Measurements from ENCODE around the gene KLC4.
A peak's percentile ranks its signal among the peaks of the same experiment; 100 is the strongest.

KLC4 gene

GRCh38 chr6:43059168-43060033 lies at the start of gene KLC4, which contains the start of gene MRPL2:
KLC4 (plus strand) TSS chr6:43059631; CDS start chr6:43061336, 1,705 bp downstream.
MRPL2 (minus strand) TSS chr6:43059434; CDS start chr6:43059381, 53 bp downstream.
- DNase-seq (ENCODE audit: low read depth, low spot score), result peak; percentile 97

- no peak for DNase-seq (ENCODE audit: low read depth, low spot score)
These were observed 48.2 kb upstream of the KLC4 start for GRCh38 chr6:43011207-43011606.

DNA sequence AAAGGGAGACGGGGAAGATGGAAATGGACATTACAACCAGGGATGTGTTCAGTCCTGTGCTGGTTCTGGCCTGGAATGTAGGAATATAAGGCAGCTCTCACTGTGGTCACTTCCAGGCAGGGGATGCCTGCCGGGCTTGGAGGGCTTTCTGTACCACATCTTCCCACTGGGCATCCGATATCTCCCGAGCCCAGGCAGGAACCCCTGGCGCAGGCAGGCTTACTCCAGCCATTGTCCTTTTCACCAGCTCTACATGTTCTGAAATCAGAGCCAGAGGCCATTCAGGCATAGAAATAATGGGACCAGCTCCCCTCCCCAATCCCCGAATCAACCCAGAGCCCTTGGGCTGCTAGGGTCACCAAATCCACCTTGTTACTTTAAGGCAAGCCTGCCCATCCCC lies 47.1 kb upstream of the KLC4 start:
- no peak for DNase-seq (ENCODE audit: low read depth, low spot score)

DNA sequence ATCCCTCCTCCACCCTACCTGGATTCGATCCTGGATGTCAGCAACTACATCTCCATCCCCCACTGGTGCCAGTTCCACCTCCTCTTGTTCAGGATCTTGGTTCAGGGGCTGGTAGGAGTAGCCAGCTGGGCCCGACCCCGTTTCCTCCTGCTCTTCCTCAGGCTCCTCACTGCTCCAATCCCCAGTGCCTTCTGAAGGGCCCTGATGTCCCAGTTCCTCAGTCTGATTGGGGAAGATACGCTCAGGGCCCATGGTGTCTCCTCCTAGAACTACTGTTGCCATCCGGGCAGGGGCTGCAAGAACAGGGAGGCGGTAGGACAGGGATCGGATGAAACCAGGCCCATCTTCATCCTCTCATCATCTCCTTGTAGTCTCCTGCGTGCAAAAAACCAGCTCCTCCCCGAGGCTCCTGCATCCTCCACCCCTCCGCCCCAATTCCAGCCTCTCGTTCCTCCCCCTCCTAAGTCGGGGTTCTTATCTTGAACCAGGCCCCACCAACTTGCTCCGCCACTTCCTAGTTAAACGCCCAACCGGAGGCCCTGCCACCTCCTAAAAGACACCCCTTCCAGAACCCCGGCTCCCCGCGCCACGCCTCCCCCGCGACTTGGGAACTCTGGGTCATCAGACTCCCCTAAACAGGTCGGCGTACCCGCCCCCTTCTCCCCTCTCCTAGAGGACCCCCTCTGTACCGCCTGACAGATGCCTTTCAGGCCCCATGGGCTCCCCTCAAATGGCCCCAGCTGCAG lies 46.2 kb upstream of the KLC4 start:
- no peak for DNase-seq (ENCODE audit: low read depth, low spot score)

GRCh38 chr6:43013843-43014433 lies 45.5 kb upstream of the KLC4 start, which contains the start of the genes KLHDC3 and MEA1:
KLHDC3 (plus strand) TSS chr6:43014249; CDS start chr6:43017193, 2,944 bp downstream.
MEA1 (minus strand) TSS chr6:43013946; CDS start chr6:43013813, 133 bp downstream.
- DNase-seq (ENCODE audit: low read depth, low spot score), result peak; percentile 99

GRCh38 chr6:43014434-43014909 lies 45.0 kb upstream of the KLC4 start:
- DNase-seq (ENCODE audit: low read depth, low spot score), result no peak

DNA sequence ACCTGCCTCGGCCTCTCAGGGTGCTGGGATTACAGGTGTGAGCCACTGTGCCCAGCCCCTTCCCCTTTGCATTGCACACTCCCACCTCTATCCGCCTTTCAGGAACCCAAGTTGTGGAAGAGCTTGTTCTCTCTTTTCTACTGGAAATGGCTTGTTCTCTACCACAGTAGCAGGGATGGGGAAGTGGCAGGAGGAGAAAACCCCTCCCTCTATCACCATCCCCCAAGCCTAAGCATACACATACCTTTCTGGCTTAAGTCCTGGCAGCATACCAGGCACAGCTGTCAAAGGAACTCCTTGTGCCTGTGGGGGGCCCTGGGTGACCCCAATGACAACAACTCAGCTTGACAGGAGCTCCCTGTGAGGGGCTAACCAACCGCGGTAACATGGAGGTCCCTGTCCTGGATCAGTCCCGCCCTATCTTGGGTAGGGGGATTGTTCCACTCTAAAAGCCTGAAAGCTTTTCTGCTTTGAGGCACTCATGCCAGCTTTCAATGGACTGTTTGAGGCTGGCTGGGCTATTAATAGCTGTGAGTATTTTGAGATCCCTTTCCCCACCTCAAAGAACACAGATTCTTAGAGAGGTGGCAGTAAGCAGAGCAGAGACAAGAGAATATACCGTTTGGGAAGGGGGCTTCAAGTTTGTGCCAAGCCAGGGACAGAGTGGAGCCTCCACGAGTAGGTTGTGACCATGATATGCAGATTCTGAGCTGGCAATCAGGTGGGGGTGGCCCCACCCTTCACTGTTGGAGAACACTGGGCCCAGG lies 43.1 kb upstream of the KLC4 start:
- no peak for DNase-seq (ENCODE audit: low read depth, low spot score)

DNA sequence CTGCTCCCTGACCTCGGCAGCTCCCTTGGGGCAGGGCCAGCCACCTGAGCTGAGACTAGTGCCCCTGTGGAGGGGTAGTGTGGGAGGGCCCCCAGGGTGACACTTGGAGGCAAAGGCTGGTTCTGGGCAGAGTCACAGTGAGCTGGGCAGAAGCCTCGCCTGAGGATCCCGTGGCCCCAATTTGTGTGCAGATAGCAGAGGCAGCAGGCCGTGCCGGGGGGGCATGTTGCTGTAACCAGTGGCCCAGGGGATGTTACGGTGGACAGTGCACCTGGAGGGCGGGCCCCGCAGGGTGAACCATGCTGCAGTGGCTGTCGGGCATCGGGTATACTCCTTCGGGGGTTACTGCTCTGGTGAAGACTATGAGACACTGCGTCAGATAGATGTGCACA lies 42.5 kb upstream of the KLC4 start:
- DNase-seq (ENCODE audit: low read depth, low spot score), result no peak

GRCh38 chr6:43019152-43019551 lies 40.3 kb upstream of the KLC4 start:
- DNase-seq (ENCODE audit: low read depth, low spot score), result no peak

- no peak for DNase-seq (ENCODE audit: low read depth, low spot score)
These were observed 39.3 kb upstream of the KLC4 start for GRCh38 chr6:43020052-43020705.

DNA sequence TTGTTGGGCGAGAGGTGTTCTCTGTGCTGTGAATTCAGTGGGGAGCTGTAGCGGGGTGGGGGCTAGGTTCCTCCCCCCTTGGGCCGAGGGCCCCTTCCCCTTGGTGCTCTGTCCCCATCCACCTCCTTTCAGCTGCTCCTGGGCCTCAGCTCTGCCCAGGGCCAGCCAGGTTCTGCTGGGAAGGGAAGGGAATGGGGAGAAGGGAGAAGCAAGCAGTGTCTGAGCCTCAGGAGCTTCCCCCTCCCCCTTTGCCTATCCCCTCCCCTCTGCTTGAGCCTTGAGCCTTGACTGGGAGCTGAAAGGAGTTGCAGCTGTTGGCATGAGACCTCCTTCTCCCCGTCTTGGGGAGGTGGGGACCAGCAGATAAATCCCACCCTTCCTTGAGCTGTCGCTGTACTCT lies 38.6 kb upstream of the KLC4 start:
- DNase-seq (ENCODE audit: low read depth, low spot score), result no peak

GRCh38 chr6:43021270-43022047 lies 38.0 kb upstream of the KLC4 start, which contains the start of gene RRP36:
RRP36 (plus strand) TSS chr6:43021623; CDS start chr6:43021655, 32 bp downstream.
- DNase-seq (ENCODE audit: low read depth, low spot score), result no peak

DNA sequence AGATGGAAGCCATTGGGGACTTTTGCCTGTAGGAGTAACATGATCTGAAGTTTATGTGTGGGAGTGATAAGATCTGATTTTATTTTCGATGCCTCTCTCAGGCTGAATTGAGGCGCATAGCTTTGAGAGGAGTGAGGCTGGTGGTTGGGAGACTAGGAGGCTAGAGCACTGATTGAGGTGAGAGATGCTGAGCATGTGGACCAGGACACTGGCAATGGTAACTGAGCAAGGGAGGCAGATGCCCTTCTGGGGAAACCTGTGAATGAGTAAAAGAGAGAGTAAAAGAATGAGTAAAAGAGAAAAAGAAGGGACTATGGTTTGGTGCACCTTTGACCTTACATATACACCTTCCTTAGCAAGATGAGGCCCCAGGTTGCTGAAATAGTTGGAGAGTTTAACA lies 35.0 kb upstream of the KLC4 start:
- no peak for DNase-seq (ENCODE audit: low read depth, low spot score)

DNA sequence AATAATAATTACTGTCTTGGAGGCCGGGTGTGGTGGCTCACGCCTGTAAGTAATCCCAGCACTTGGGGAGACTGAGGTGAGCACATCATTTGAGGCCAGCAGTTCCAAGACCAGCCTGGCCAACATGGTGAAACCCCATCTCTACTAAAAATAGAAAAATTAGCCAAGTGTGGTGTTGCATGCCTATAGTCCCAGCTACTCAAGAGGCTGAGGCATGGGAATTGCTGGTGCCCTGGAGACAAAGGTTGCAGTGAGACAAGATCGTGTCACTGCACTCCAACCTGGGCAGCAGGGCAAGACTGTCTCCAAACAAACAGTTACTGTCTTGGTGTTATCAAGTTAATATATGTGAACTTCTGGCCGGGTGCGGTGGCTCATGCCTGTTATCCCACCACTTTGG lies 33.1 kb upstream of the KLC4 start:
- no peak for DNase-seq (ENCODE audit: low read depth, low spot score)

DNA sequence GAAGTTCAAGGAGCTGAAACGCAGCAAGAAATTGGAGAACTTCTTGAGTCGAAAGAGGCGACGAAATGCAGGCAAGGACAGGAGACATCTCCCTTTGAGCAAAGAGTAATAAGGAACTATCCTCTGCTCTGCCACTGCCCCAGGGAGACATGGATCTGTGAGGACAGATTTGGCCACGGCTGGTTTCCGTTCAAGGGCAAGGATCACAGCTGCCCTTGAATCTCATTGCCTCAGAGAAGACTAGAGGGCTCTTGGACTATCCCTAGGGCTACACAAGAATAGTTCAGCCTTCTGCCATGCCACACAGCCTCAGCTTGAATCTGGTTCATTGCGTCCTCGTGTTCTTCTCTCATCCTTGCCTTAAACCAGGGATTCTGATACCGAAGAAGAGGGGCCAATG lies 30.3 kb upstream of the KLC4 start:
- DNase-seq (ENCODE audit: low read depth, low spot score), result no peak

- no peak for DNase-seq (ENCODE audit: low read depth, low spot score)
These were observed 27.1 kb upstream of the KLC4 start for GRCh38 chr6:43032326-43032725.

DNA sequence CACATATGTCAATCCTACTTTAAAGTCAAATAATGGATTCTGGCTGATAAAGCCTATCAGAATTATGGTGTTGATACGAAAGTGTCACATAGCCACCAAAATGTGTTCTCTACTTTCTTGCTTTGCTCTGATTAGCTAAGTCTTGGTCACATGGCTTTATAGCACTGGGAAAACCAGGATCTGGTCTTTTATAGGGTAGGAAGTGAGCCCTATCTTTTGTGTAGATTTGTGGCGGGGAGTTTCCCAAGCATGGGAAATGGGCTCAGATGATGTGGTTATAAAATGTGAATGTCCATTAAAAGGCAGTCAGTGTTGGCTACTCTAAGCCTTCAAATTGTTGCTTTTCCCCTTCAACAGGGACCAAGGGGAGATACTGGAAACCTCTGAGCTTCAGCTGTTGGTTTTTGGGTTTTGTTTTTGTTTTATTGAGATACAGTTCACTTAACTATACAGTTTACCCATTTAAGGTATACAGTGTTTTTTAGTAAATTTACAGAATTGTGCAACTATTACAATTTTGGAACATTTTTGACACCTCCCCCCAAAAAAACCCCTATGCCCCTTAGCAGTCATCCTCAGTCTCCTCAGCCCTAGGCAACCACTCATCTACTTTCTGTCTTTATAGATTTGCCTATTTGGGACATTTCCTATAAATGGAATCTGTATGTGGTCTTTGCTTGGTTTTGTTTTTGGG lies 25.8 kb upstream of the KLC4 start:
- DNase-seq (ENCODE audit: low read depth, low spot score), result no peak

- no peak for DNase-seq (ENCODE audit: low read depth, low spot score)
These were observed 25.3 kb upstream of the KLC4 start for GRCh38 chr6:43034190-43034525.

DNA sequence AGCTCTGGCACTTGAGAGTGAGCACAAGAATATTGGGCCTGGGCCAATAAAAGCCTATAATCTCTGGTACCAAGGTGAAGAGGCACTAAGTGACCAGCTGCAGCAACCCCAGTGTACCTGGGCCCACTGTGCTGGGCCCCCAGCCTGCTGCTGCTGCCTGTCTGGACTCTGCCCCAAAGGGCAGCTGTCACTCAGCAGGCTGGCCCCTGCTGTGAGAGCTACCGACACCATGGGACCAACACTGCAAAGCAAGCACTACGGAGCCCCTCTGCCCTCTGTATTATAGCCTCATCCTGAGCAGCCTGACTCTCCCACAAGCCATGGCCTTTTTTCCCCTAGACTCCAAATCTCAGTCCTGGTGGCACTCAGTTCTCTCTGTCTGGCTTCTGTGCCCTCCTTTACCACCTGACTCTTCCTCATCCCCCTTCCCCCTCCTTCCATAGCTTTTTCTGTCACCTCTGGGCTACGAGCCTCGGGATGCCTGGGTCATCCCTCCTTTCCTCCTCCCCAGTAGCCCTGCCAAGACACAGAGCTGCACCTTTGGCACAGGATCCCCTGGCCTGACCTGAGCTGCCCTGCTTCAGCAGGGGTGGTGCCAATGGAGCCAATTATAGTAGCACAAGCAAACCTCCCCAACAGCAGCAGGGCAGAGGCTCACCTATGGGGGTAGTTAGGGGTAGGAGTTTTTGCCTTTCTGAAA lies 23.8 kb upstream of the KLC4 start:
- DNase-seq (ENCODE audit: low read depth, low spot score), result no peak

Measured in smooth muscle cell of the brain vasculature (primary cell).